Endothelial cell (in vitro differentiated cells): ENCODE measurements around the gene FAM204A. TPM values are rescaled to one million over a fixed set of nuclear protein-coding genes. Genes with fewer than 3 reads are reported as not detected.

Experiments
- DNase-seq: peaks from one replicate; pipeline ENCODE4 v3.0.0; 2021; ENCODE audit warnings: low spot score
- H3K27ac Mint-ChIP-seq: one replicate; pipeline ENCODE4 v1.8.0; 2021; ENCODE audit warnings: mixed read lengths, inconsistent platforms; ENCODE audit not compliant: unreplicated experiment
- H3K27me3 Mint-ChIP-seq: one replicate; pipeline ENCODE4 v1.8.0; 2021; ENCODE audit warnings: mild to moderate bottlenecking, moderate library complexity, mixed read lengths, inconsistent platforms; ENCODE audit not compliant: unreplicated experiment
- H3K36me3 Mint-ChIP-seq: one replicate; pipeline ENCODE4 v1.8.0; 2021; ENCODE audit warnings: mild to moderate bottlenecking, low read depth, mixed read lengths, inconsistent platforms; ENCODE audit not compliant: unreplicated experiment
- H3K4me1 Mint-ChIP-seq: one replicate; pipeline ENCODE4 v1.8.0; 2021; ENCODE audit warnings: mild to moderate bottlenecking, mixed read lengths, inconsistent platforms; ENCODE audit not compliant: unreplicated experiment
- H3K4me3 Mint-ChIP-seq: one replicate; pipeline ENCODE4 v1.8.0; 2021; ENCODE audit warnings: mild to moderate bottlenecking, mixed read lengths, inconsistent platforms; ENCODE audit not compliant: unreplicated experiment
- H3K9me3 Mint-ChIP-seq: one replicate; pipeline ENCODE4 v1.8.0; 2021; ENCODE audit warnings: mixed read lengths, inconsistent platforms; ENCODE audit not compliant: unreplicated experiment
- total RNA-seq: library from RNA; stranded (reverse); fragmentation: NEBNext Ultra II Directional; extraction: Animal tissue kit (Norgen Biotek cat#: 25700); gene quantifications from one replicate; pipeline ENCODE4 v1.2.1, GENCODE V29; 2021; ENCODE audit not compliant: unreplicated experiment
- TF ChIP-seq, protein P1 (sequence below): fragments of 200-600 bp; sonication (generic); IDR thresholded peaks from one replicate; pipeline ENCODE4 v1.5.0; 2021; ENCODE audit warnings: antibody characterized with exemption; ENCODE audit not compliant: unreplicated experiment

The FAM204A gene
- total RNA-seq, 1 donor from 2014 or later: 77.4 TPM

DNA sequence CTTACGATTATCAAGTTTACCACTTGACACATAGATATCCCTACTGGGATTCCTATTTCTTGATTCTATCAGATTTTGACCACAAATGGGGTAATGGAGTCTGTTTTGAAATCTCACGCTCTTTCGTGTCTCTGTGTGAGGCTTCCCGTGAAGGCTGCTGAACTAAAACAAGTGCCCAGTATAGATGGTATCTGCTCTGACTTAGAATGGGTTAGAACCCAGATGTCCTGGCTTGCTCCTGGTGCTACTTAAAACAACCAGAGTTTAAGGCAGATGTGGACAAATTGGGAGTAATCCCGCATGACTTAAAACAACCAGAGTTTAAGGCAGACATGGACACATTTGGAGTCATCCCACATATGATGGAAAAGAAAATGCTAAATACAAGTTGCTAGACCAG lies 85.9 kb downstream of the FAM204A start:
- Mint-ChIP-seq H3K4me1 (no peaks in the 10 kb centered on the region), H3K4me3 (no peak overlapping the region), H3K9me3 (no peaks in the 10 kb centered on the region), H3K36me3 (no peaks in the 10 kb centered on the region), H3K27ac (no peak overlapping the region), H3K27me3 (no peaks in the 10 kb centered on the region)
- TF ChIP-seq, protein P1, sequence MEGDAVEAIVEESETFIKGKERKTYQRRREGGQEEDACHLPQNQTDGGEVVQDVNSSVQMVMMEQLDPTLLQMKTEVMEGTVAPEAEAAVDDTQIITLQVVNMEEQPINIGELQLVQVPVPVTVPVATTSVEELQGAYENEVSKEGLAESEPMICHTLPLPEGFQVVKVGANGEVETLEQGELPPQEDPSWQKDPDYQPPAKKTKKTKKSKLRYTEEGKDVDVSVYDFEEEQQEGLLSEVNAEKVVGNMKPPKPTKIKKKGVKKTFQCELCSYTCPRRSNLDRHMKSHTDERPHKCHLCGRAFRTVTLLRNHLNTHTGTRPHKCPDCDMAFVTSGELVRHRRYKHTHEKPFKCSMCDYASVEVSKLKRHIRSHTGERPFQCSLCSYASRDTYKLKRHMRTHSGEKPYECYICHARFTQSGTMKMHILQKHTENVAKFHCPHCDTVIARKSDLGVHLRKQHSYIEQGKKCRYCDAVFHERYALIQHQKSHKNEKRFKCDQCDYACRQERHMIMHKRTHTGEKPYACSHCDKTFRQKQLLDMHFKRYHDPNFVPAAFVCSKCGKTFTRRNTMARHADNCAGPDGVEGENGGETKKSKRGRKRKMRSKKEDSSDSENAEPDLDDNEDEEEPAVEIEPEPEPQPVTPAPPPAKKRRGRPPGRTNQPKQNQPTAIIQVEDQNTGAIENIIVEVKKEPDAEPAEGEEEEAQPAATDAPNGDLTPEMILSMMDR: no peak
- DNase-seq: no peak

DNA sequence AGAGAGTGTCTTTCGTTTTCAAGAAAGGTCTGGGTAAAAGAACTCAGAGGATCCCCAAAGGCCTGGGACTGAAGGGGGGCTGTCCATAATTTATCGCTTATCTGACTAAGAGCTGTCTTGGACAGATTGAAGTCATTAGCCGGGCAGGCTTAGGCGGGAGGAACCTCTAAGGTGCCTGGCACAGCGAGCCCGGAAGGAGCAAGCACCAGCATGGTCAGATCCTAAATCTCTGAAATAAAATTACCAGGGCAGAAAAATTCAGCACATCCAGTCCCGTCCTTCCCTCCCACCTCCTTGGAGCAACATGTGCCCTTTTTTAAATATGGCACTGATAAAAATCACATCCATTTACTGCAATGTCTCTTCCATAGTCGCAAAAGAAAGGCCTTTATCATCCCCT lies 86.8 kb downstream of the FAM204A start:
- H3K4me1 Mint-ChIP-seq: no peaks in the 10 kb centered on the region
- no peaks in the 10 kb centered on the region for H3K27me3 Mint-ChIP-seq
- H3K27ac Mint-ChIP-seq: no peak overlapping the region
- H3K4me3 Mint-ChIP-seq: no peak overlapping the region
- DNase-seq: no peak
- TF ChIP-seq, protein P1: no peak
- H3K36me3 Mint-ChIP-seq: no peaks in the 10 kb centered on the region
- no peaks in the 10 kb centered on the region for H3K9me3 Mint-ChIP-seq

DNA sequence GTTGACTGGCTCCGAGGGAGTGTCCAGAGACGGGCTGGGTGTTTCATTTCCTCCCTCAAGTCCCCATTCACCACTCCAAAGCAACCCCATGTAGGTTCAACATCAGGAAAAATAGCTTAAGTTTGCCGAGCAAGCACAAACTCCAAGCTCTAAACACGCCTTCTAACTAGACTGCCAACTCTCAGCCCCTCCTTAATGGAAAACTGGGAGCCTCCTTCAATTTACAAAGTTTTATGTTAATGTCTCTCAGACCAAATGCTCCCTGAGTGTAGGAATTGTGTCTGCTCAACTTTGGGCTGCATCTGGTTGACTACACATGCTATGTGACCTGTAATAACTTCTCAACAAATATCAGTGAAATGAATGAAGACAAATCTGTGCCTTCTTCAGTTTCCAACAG lies 87.5 kb downstream of the FAM204A start:
- no peaks in the 10 kb centered on the region for H3K9me3 Mint-ChIP-seq
- no peak overlapping the region for H3K4me3 Mint-ChIP-seq
- H3K36me3 Mint-ChIP-seq: no peaks in the 10 kb centered on the region
- TF ChIP-seq, protein P1: no peak
- DNase-seq: no peak
- H3K4me1 Mint-ChIP-seq: no peaks in the 10 kb centered on the region
- H3K27ac Mint-ChIP-seq: no peak overlapping the region
- no peaks in the 10 kb centered on the region for H3K27me3 Mint-ChIP-seq

DNA sequence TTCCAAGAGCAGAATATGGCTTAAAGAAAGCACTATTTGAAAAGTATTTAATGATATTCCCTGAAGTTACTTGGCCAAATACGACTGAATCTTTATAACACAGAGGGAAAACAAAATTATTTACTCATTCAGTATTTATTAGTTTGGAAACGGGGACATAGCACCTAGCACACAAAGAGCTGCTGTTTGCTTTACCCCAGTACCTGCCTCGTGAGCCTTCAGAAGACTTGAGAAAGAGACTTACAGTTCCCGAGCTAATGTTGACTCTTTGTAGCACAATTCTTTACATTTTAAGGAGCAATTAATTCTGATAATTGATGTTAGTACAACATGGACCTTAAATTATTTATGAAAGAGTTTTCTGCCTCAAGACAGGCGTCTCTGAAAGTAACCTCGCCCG lies 88.7 kb downstream of the FAM204A start:
- Mint-ChIP-seq H3K36me3 (no peaks in the 10 kb centered on the region), H3K4me1 (no peaks in the 10 kb centered on the region), H3K4me3 (no peak overlapping the region), H3K27me3 (no peaks in the 10 kb centered on the region), H3K27ac (no peak overlapping the region), H3K9me3 (no peaks in the 10 kb centered on the region)
- TF ChIP-seq, protein P1: no peak
- DNase-seq: no peak

DNA sequence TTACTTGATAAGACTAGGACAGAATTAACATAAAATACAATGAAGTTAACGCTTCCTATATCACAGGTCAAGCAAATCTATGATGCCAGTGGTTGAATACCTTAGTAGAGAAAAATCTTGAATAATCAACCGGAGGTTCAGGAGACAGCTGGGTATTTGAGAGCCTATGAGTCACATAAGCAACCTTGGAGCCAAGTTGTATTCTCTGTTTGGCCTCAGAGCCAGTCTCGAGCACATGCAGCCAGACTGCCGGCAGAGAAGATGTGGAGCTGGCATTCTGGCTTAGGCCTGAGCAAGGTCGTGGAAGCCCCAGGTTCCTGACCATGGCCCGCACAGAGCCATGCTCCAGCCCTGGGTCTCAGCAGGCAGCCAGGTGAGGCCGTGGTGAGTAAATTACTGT lies 90.3 kb downstream of the FAM204A start:
- DNase-seq: no peak
- Mint-ChIP-seq H3K36me3 (no peaks in the 10 kb centered on the region), H3K27ac (no peak overlapping the region), H3K4me1 (peaks cover 2% of the 10 kb centered on the region), H3K4me3 (no peak overlapping the region), H3K9me3 (no peaks in the 10 kb centered on the region), H3K27me3 (no peaks in the 10 kb centered on the region)
- TF ChIP-seq, protein P1: no peak
